PC-9 (cell line): ENCODE results near the gene ADGRD2. TPM values are rescaled to one million over a fixed set of nuclear protein-coding genes. Genes with fewer than 3 reads are reported as not detected.

ENCODE experiments used
- BruUV-seq: library from RNA; stranded (reverse); fragments of 400-500 nt; replicated peaks from 2 replicates; lab custom pipeline; 2021; lab: Mats Ljungman, UMichigan
- CTCF ChIA-PET: fragments of 300-600 bp; sonication (Branson Sonifier 250); formaldehyde crosslinking; loops from one replicate; lab custom pipeline; 2022; ENCODE audit warnings: antibody characterized with exemption; lab: Charles Lee
- POLR2A ChIA-PET: fragments of 300-600 bp; sonication (Branson Sonifier 250); formaldehyde crosslinking; loops from one replicate; lab custom pipeline; 2022; ENCODE audit warnings: antibody characterized with exemption; ENCODE audit not compliant: unreplicated experiment; lab: Charles Lee
- DNase-seq, 2 experiments: peaks; one replicate each; pipeline versions ENCODE4 v3.0.0 to v3.0.0-alpha.2; 2015 to 2022; ENCODE audit warnings: mixed read lengths in 1 of 2
- H2AFZ ChIP-seq: fragments of 200-600 bp; sonication (generic); 2 replicates; pipeline ENCODE4 v1.8.1; 2017; ENCODE audit warnings: antibody characterized with exemption
- H3F3A ChIP-seq: fragments of 200-600 bp; sonication (generic); 2 replicates; pipeline ENCODE4 v1.8.1; 2017; ENCODE audit warnings: antibody characterized with exemption, mild to moderate bottlenecking, low read depth; ENCODE audit not compliant: insufficient read depth
- H3K27ac ChIP-seq: fragments of 200-600 bp; sonication (generic); 2 replicates; pipeline ENCODE4 v1.6.1; 2016; ENCODE audit warnings: mixed run types
- H3K27me3 ChIP-seq: fragments of 200-600 bp; sonication (generic); 2 replicates; pipeline ENCODE4 v1.6.1; 2016; ENCODE audit warnings: low read depth, mixed run types; ENCODE audit not compliant: insufficient read depth
- H3K36me3 ChIP-seq: fragments of 200-600 bp; sonication (generic); 2 replicates; pipeline ENCODE4 v1.6.1; 2016; ENCODE audit warnings: low read depth, mixed run types
- H3K4me1 ChIP-seq: fragments of 200-600 bp; sonication (generic); replicated peaks from 2 replicates; pipeline ENCODE4 v1.6.1; 2016; ENCODE audit warnings: mixed run types; ENCODE audit not compliant: insufficient read depth
- H3K4me2 ChIP-seq: fragments of 200-600 bp; sonication (generic); 2 replicates; pipeline ENCODE4 v1.6.1; 2017; ENCODE audit warnings: mixed run types
- H3K4me3 ChIP-seq: fragments of 200-600 bp; sonication (generic); 2 replicates; pipeline ENCODE4 v1.6.1; 2016; ENCODE audit warnings: mixed run types
- H3K79me2 ChIP-seq: fragments of 200-600 bp; sonication (generic); 2 replicates; pipeline ENCODE4 v1.6.1; 2017; ENCODE audit warnings: low read depth, mixed run types
- H3K9me2 ChIP-seq: fragments of 200-600 bp; sonication (generic); 2 replicates; pipeline ENCODE4 v1.8.1; 2017; ENCODE audit warnings: mild to moderate bottlenecking; ENCODE audit not compliant: insufficient read depth
- H3K9me3 ChIP-seq: fragments of 200-600 bp; sonication (generic); 2 replicates; pipeline ENCODE4 v1.8.1; 2016; ENCODE audit warnings: low read depth; ENCODE audit not compliant: insufficient read depth
- H4K20me1 ChIP-seq: fragments of 200-600 bp; sonication (generic); 2 replicates; pipeline ENCODE4 v1.8.1; 2017; ENCODE audit not compliant: insufficient read depth
- CTCF ChIP-seq: fragments of 200-600 bp; sonication (generic); conservative IDR thresholded peaks from 2 replicates; pipeline ENCODE4 v1.6.1; 2017; ENCODE audit warnings: mixed run types, antibody characterized with exemption, mild to moderate bottlenecking, moderate library complexity
- EZH2 ChIP-seq: fragments of 200-600 bp; sonication (generic); IDR thresholded peaks from 2 replicates; pipeline ENCODE4 v1.8.0; 2017; ENCODE audit warnings: antibody characterized with exemption, low read depth
- intact Hi-C: fragments of 100-400 bp; cut with micrococcal nuclease; formaldehyde crosslinking; loops from one replicate; pipeline ENCODE4 v1.10.0; 2022; ENCODE audit not compliant: unreplicated experiment
- total RNA-seq: library from RNA; stranded (reverse); gene quantifications from 2 replicates; pipeline ENCODE4 v1.2.3, GENCODE V29; 2021

Gene ADGRD2
- total RNA-seq, 1 experiment from 2014 or later = not detected

DNA sequence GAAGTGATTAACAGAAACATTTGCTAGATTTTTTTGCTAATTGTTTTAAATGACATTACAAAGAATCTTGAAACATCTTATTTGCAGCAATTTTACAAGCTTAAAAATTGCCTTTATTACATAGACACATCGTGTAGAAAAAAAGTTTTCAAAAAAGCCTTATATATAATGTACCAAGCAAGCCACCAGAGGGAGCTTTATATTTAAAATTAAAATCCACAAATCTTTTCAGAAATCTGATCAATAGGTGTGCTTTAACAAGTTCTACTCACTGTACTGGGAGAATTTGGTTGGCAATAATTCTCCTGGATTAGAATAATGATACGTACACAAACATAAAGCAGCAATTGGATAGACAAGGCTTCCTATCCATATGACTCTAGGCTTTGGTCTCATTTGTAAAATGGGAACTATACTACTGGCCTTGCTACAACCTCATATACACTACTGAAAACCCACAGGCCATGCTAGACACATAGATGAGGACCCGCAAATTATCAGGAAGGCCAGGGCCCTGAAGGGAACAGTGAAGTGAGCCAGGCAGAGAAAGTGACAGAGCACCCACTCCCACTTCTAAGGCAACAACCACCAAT lies 39.8 kb upstream of the ADGRD2 start:
- H3K4me3 ChIP-seq = no peak overlapping the region
- H4K20me1 ChIP-seq = peaks cover 25% of the 10 kb centered on the region
- no peak for TF ChIP-seq EZH2
- TF ChIP-seq CTCF = peak; percentile 72
- H3K4me2 ChIP-seq = no peak overlapping the region
- H2AFZ ChIP-seq = no peak overlapping the region
- ChIA-PET CTCF (interaction anchor here (0.5 to 1.5 kb wide), 6 partner anchors 11 to 963 kb away, joined by 3 to 9 read pairs (median 8); no protein-coding TSS in a partner anchor), POLR2A (no interaction called here)
- H3K9me2 ChIP-seq = no peaks in the 10 kb centered on the region
- peaks cover 81% of the 10 kb centered on the region for H3K79me2 ChIP-seq
- H3K27ac ChIP-seq = peak overlapping the region; percentile 87
- no peaks in the 10 kb centered on the region for H3K9me3 ChIP-seq
- H3K4me1 ChIP-seq = peaks cover 35% of the 10 kb centered on the region
- peaks cover 27% of the 10 kb centered on the region for H3F3A ChIP-seq
- no TSS peak for BruUV-seq
- peaks cover 69% of the 10 kb centered on the region for H3K36me3 ChIP-seq
- H3K27me3 ChIP-seq = no peaks in the 10 kb centered on the region
- DNase-seq = peak in 1 of 2 experiments; percentile 34
- intact Hi-C loops = no loop called here

GRCh38 chr9:124411514-124412227 lies 38.6 kb upstream of the ADGRD2 start:
- Histone ChIP-seq H3K27ac (peak overlapping the region; percentile 87), H3K79me2 (peaks cover 72% of the 10 kb centered on the region), H3K27me3 (no peaks in the 10 kb centered on the region), H3K4me2 (peak overlapping the region; percentile 59), H4K20me1 (peaks cover 25% of the 10 kb centered on the region), H3F3A (peaks cover 27% of the 10 kb centered on the region), H3K9me3 (no peaks in the 10 kb centered on the region; the same call in 1 of the 2 replicates), H3K9me2 (no peaks in the 10 kb centered on the region), H3K4me3 (peak overlapping the region; percentile 17; the same call in 1 of the 2 replicates), H2AFZ (no peak overlapping the region), H3K4me1 (peaks cover 35% of the 10 kb centered on the region), H3K36me3 (peaks cover 62% of the 10 kb centered on the region)
- intact Hi-C loops = no loop called here
- CTCF ChIA-PET = interaction anchor here (0.6 kb wide), 1 partner anchor 125 kb away, joined by 3 read pairs; no protein-coding TSS in a partner anchor
- POLR2A ChIA-PET = interaction anchor here (0.5 kb wide), 1 partner anchor 322 kb away, joined by 3 read pairs; no protein-coding TSS in a partner anchor
- BruUV-seq = no TSS peak
- no peak for TF ChIP-seq EZH2
- DNase-seq = peak in 1 of 2 experiments; percentile 41

DNA sequence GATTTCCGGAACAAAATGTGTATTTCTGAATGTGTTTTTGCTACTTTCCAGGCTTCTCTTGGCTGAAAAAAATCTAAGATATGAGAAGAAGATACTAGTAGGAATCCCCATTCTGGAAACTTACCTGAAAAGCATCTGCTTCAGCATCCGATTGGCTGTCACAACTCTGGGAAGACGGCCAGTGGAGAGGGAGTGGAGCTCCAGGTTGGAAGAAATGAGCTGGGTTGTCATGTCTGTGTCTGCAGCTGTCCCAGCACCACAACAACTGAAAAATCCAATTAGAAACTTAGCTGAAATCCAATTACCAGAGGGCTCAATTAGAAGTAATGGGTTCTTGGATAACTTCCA lies 38.0 kb upstream of the ADGRD2 start:
- Histone ChIP-seq H3K4me3 (no peak overlapping the region), H3K4me1 (peaks cover 35% of the 10 kb centered on the region), H3K79me2 (peaks cover 67% of the 10 kb centered on the region), H3K27me3 (no peaks in the 10 kb centered on the region), H2AFZ (no peak overlapping the region), H3K4me2 (peak overlapping the region; percentile 59; the same call in 1 of the 2 replicates), H3K27ac (peak overlapping the region; percentile 87), H4K20me1 (peaks cover 25% of the 10 kb centered on the region), H3K9me2 (no peaks in the 10 kb centered on the region), H3K36me3 (peaks cover 59% of the 10 kb centered on the region), H3F3A (peaks cover 27% of the 10 kb centered on the region), H3K9me3 (no peaks in the 10 kb centered on the region; the same call in 1 of the 2 replicates)
- TF ChIP-seq EZH2 (no peak), CTCF (no peak)
- ChIA-PET CTCF (no interaction called here), POLR2A (no interaction called here)
- intact Hi-C loops = no loop called here
- BruUV-seq = no TSS peak
- DNase-seq = no peak
